Activated CD8-positive, alpha-beta T cell treated with anti-CD3 and anti-CD28 coated beads, Interleukin-2, amount 10 ng/mL, durations not matched to agents 7 days and 5 days (primary cell): ENCODE data around the gene INO80B. TPM values are rescaled to one million over a fixed set of nuclear protein-coding genes. Genes with fewer than 3 reads are reported as not detected.
"Not testable (repeated sequence)": the region's sequence is repeated elsewhere in the genome, so short reads cannot be mapped to it uniquely, and the experiment has no call there.

Source experiments
- ATAC-seq: fragments of 150-1000 bp; cut with Tn5 transposase; one replicate; pipeline ENCODE4 v1.10.0; 2021; ENCODE audit warnings: moderate library complexity
- CTCF ChIA-PET: fragments of 350-600 bp; sonication (Branson Sonifier 250); formaldehyde crosslinking; loops from one replicate; lab custom pipeline; 2021; ENCODE audit warnings: antibody characterized with exemption; lab: Charles Lee
- POLR2A ChIA-PET: fragments of 350-600 bp; sonication (Branson Sonifier 250); formaldehyde crosslinking; loops from one replicate; lab custom pipeline; 2021; ENCODE audit warnings: antibody characterized with exemption; lab: Charles Lee
- DNase-seq: peaks from one replicate; pipeline ENCODE4 v3.0.0-alpha.2; 2020
- H3K27ac Mint-ChIP-seq: one replicate; pipeline ENCODE4 v1.8.0; 2021; ENCODE audit warnings: mild to moderate bottlenecking, mixed read lengths
- H3K27me3 Mint-ChIP-seq: one replicate; pipeline ENCODE4 v1.8.0; 2021; ENCODE audit warnings: low read depth, mixed read lengths
- H3K36me3 Mint-ChIP-seq: one replicate; pipeline ENCODE4 v1.8.0; 2021; ENCODE audit warnings: low read depth, mixed read lengths
- H3K4me1 Mint-ChIP-seq: one replicate; pipeline ENCODE4 v1.8.0; 2021; ENCODE audit warnings: low read depth, mixed read lengths
- H3K4me3 Mint-ChIP-seq: one replicate; pipeline ENCODE4 v1.8.0; 2021; ENCODE audit warnings: mild to moderate bottlenecking, mixed read lengths
- H3K9me3 Mint-ChIP-seq: one replicate; pipeline ENCODE4 v1.8.0; 2022; ENCODE audit warnings: mixed read lengths; ENCODE audit not compliant: insufficient read depth
- total RNA-seq, 2 experiments: library from RNA; stranded (reverse); gene quantifications; one replicate each; pipeline ENCODE4 v1.2.3, GENCODE V29; 2021

INO80B gene
- total RNA-seq, 2 experiments from 2014 or later: 25.7 to 29.1 TPM

- ChIA-PET POLR2A (interaction anchor here (0.5 to 3.1 kb wide), 14 partner anchors 8 to 418 kb away, joined by 3 to 33 read pairs (median 3); partner anchors contain the start of genes AUP1, CCDC142, HTRA2 and MRPL53), CTCF (interaction anchor here (0.8 to 3.1 kb wide), 16 partner anchors 8 to 280 kb away, joined by 3 to 29 read pairs (median 4); partner anchors contain the start of genes AUP1, C2orf81, CCDC142 and HTRA2)
- H3K4me3 Mint-ChIP-seq: peak within 1 kb of the TSS; percentile 99
- peak within 1 kb of the TSS; percentile 98 for H3K27ac Mint-ChIP-seq
- peaks cover 37% of the 10 kb centered on the region for H3K36me3 Mint-ChIP-seq
- H3K4me1 Mint-ChIP-seq: peaks cover 59% of the 10 kb centered on the region
- no peaks in the 10 kb centered on the region for H3K27me3 Mint-ChIP-seq
- no peaks in the 10 kb centered on the region for H3K9me3 Mint-ChIP-seq
- peak; percentile 91 for ATAC-seq
- DNase-seq: peak; percentile 100
Observed at GRCh38 chr2:74458132-74458937, 3.4 kb downstream of the INO80B start, which contains the start of gene WBP1. TSS of gene WBP1 (plus strand) at chr2:74458438. CDS start at chr2:74458603, 165 bp downstream.

- ChIA-PET POLR2A (interaction anchor here (0.7 to 3.1 kb wide), 9 partner anchors 9 to 96 kb away, joined by 3 to 33 read pairs (median 4); partner anchors contain the start of genes AUP1, CCDC142, HTRA2 and MRPL53), CTCF (interaction anchor here (0.8 to 3.1 kb wide), 13 partner anchors 8 to 209 kb away, joined by 3 to 29 read pairs (median 4); partner anchors contain the start of genes AUP1, CCDC142, HTRA2 and MRPL53)
- no peak for DNase-seq
- no peaks in the 10 kb centered on the region for H3K9me3 Mint-ChIP-seq
- H3K4me3 Mint-ChIP-seq: peak overlapping the region; percentile 99
- H3K4me1 Mint-ChIP-seq: peaks cover 62% of the 10 kb centered on the region
- ATAC-seq: no peak
- peak overlapping the region; percentile 98 for H3K27ac Mint-ChIP-seq
- peaks cover 37% of the 10 kb centered on the region for H3K36me3 Mint-ChIP-seq
- H3K27me3 Mint-ChIP-seq: no peaks in the 10 kb centered on the region
Observed at GRCh38 chr2:74458938-74459363, 4.1 kb downstream of the INO80B start.

- peaks cover 37% of the 10 kb centered on the region for H3K36me3 Mint-ChIP-seq
- not testable (repeated sequence) for H3K9me3 Mint-ChIP-seq, H3K27me3 Mint-ChIP-seq, DNase-seq, ATAC-seq
- POLR2A ChIA-PET: interaction anchor here (0.8 to 3.1 kb wide), 6 partner anchors 8 to 71 kb away, joined by 3 to 33 read pairs (median 20); partner anchors contain the start of genes AUP1, CCDC142, HTRA2 and MRPL53
- CTCF ChIA-PET: interaction anchor here (1.0 to 2.8 kb wide), 8 partner anchors 12 to 128 kb away, joined by 3 to 14 read pairs (median 8); partner anchors contain the start of genes AUP1, HTRA2 and MRPL53
- H3K4me3 Mint-ChIP-seq: peak overlapping the region; percentile 99
- H3K4me1 Mint-ChIP-seq: peaks cover 64% of the 10 kb centered on the region
- peak overlapping the region; percentile 98 for H3K27ac Mint-ChIP-seq
Observed at GRCh38 chr2:74459503-74460118, 4.7 kb downstream of the INO80B start.

- H3K36me3 Mint-ChIP-seq: peaks cover 34% of the 10 kb centered on the region
- ChIA-PET CTCF (interaction anchor here (2.2 kb wide), 1 partner anchor 16 kb away, joined by 11 read pairs; no protein-coding TSS in a partner anchor), POLR2A (interaction anchor here (2.6 kb wide), 2 partner anchors 13 to 70 kb away, joined by 12 to 24 read pairs; partner anchors contain the start of genes AUP1, HTRA2 and MRPL53)
- peaks cover 59% of the 10 kb centered on the region for H3K4me1 Mint-ChIP-seq
- not testable (repeated sequence) for H3K9me3 Mint-ChIP-seq, ATAC-seq, DNase-seq, H3K27me3 Mint-ChIP-seq
- H3K4me3 Mint-ChIP-seq: peak overlapping the region; percentile 99
- peak overlapping the region; percentile 52 for H3K27ac Mint-ChIP-seq
Observed at GRCh38 chr2:74460187-74460586, 5.3 kb downstream of the INO80B start.

- Mint-ChIP-seq H3K36me3 (peaks cover 26% of the 10 kb centered on the region), H3K4me3 (no peak overlapping the region), H3K27ac (peak overlapping the region; percentile 30), H3K4me1 (peaks cover 50% of the 10 kb centered on the region), H3K9me3 (no peaks in the 10 kb centered on the region), H3K27me3 (no peaks in the 10 kb centered on the region)
- DNase-seq: no peak
- CTCF ChIA-PET: interaction anchor here (0.7 to 1.0 kb wide), 4 partner anchors 30 to 127 kb away, joined by 3 to 6 read pairs (median 4); no protein-coding TSS in a partner anchor
- POLR2A ChIA-PET: interaction anchor here (0.7 to 2.6 kb wide), 3 partner anchors 12 to 20 kb away, joined by 3 to 12 read pairs (median 3); partner anchors contain the start of gene MRPL53
- ATAC-seq: no peak
Observed at GRCh38 chr2:74461187-74462053, 6.5 kb downstream of the INO80B start.

GRCh38 chr2:74462054-74462785 is 7.3 kb downstream of the INO80B start:
- ChIA-PET CTCF (interaction anchor here (0.7 to 1.0 kb wide), 4 partner anchors 31 to 126 kb away, joined by 3 to 6 read pairs (median 4); no protein-coding TSS in a partner anchor), POLR2A (interaction anchor here (0.7 to 2.6 kb wide), 4 partner anchors 9 to 20 kb away, joined by 3 to 12 read pairs (median 3); partner anchors contain the start of gene MRPL53)
- DNase-seq (no peak), ATAC-seq (no peak)
- Mint-ChIP-seq H3K27ac (no peak overlapping the region), H3K36me3 (peaks cover 20% of the 10 kb centered on the region), H3K27me3 (no peaks in the 10 kb centered on the region), H3K9me3 (no peaks in the 10 kb centered on the region), H3K4me1 (peaks cover 42% of the 10 kb centered on the region), H3K4me3 (no peak overlapping the region)

- no peak overlapping the region for H3K4me3 Mint-ChIP-seq
Observed at GRCh38 chr2:74462786-74463105, 7.9 kb downstream of the INO80B start.

GRCh38 chr2:74464406-74464805 is 9.5 kb downstream of the INO80B start:
- peaks cover 18% of the 10 kb centered on the region for H3K36me3 Mint-ChIP-seq
- H3K27me3 Mint-ChIP-seq: no peaks in the 10 kb centered on the region
- no peaks in the 10 kb centered on the region for H3K9me3 Mint-ChIP-seq
- peak; percentile 3 for ATAC-seq
- CTCF ChIA-PET: interaction anchor here (1.0 to 1.7 kb wide), 4 partner anchors 17 to 123 kb away, joined by 3 to 4 read pairs (median 4); no protein-coding TSS in a partner anchor
- H3K4me1 Mint-ChIP-seq: peaks cover 38% of the 10 kb centered on the region
- H3K4me3 Mint-ChIP-seq: peak overlapping the region; percentile 96
- POLR2A ChIA-PET: interaction anchor here (1.1 to 1.5 kb wide), 4 partner anchors 19 to 727 kb away, joined by 3 to 11 read pairs (median 3); partner anchors contain the start of genes AUP1, CCDC142, HTRA2 and TPRKB
- H3K27ac Mint-ChIP-seq: peak overlapping the region; percentile 86
- DNase-seq: no peak

More at GRCh38 chr2:74462786-74463105, 7.9 kb downstream of the INO80B start:
- no peak overlapping the region for H3K27ac Mint-ChIP-seq
- H3K4me1 Mint-ChIP-seq: peaks cover 43% of the 10 kb centered on the region
- no peak for ATAC-seq
- H3K9me3 Mint-ChIP-seq: no peaks in the 10 kb centered on the region
- DNase-seq: no peak
- ChIA-PET POLR2A (interaction anchor here (1.0 to 2.6 kb wide), 2 partner anchors 9 to 10 kb away, joined by 3 to 12 read pairs; partner anchors contain the start of gene MRPL53), CTCF (no interaction called here)
- peaks cover 19% of the 10 kb centered on the region for H3K36me3 Mint-ChIP-seq
- no peaks in the 10 kb centered on the region for H3K27me3 Mint-ChIP-seq

- Mint-ChIP-seq H3K4me3 (peak overlapping the region; percentile 51), H3K27ac (peak overlapping the region; percentile 67), H3K36me3 (peaks cover 39% of the 10 kb centered on the region), H3K4me1 (peaks cover 37% of the 10 kb centered on the region)
- not testable (repeated sequence) for ATAC-seq, DNase-seq, H3K27me3 Mint-ChIP-seq, H3K9me3 Mint-ChIP-seq
- ChIA-PET POLR2A (interaction anchor here (0.6 to 2.9 kb wide), 5 partner anchors 12 to 61 kb away, joined by 3 to 28 read pairs (median 5); partner anchors contain the start of genes INO80B and WBP1), CTCF (interaction anchor here (0.8 to 3.0 kb wide), 3 partner anchors 11 to 61 kb away, joined by 3 to 26 read pairs (median 4); partner anchors contain the start of genes CCDC142 and TTC31)
Observed at GRCh38 chr2:74470742-74471141, 15.9 kb downstream of the INO80B start.
